HEK293T (cell line): ENCODE measurements around the gene SMTNL1.

Experiments
- CTCF ChIA-PET: fragments of 350-600 bp; formaldehyde crosslinking; extraction: SDS; loops from one replicate; lab custom pipeline; 2021; ENCODE audit warnings: antibody characterized with exemption, inconsistent platforms; lab: Yijun Ruan, JAX
- POLR2A ChIA-PET: fragments of 350-600 bp; formaldehyde crosslinking; extraction: SDS; loops from one replicate; lab custom pipeline; 2020; ENCODE audit warnings: antibody characterized with exemption, inconsistent platforms; lab: Yijun Ruan, JAX
- DNase-seq: peaks from one replicate; pipeline ENCODE4 v3.0.0; 2012; ENCODE audit warnings: mixed read lengths; ENCODE audit errors: extremely low spot score
- ARNT ChIP-seq: fragments of 450-650 bp; IDR thresholded peaks from 2 replicates; pipeline ENCODE4 v1.6.1; 2017; ENCODE audit warnings: mild to moderate bottlenecking
- BHLHE40 ChIP-seq: fragments of 450-650 bp; IDR thresholded peaks from 2 replicates; pipeline ENCODE4 v1.6.1; 2016; ENCODE audit warnings: mild to moderate bottlenecking, moderate library complexity, borderline replicate concordance
- CTBP1 ChIP-seq: fragments of 450-650 bp; IDR thresholded peaks from 2 replicates; pipeline ENCODE4 v1.6.1; 2016; ENCODE audit warnings: borderline replicate concordance
- ELF4 ChIP-seq: fragments of 450-650 bp; IDR thresholded peaks from 2 replicates; pipeline ENCODE4 v1.6.1; 2017; ENCODE audit warnings: antibody characterized with exemption
- FOXA1 ChIP-seq: fragments of 450-650 bp; IDR thresholded peaks from 2 replicates; pipeline ENCODE4 v1.6.1; 2016; ENCODE audit warnings: mild to moderate bottlenecking
- FOXK2 ChIP-seq: fragments of 450-650 bp; IDR thresholded peaks from 2 replicates; pipeline ENCODE4 v1.6.1; 2016; ENCODE audit warnings: mild to moderate bottlenecking
- FOXM1 ChIP-seq: fragments of 450-650 bp; IDR thresholded peaks from 2 replicates; pipeline ENCODE4 v1.6.1; 2017; ENCODE audit warnings: mild to moderate bottlenecking, borderline replicate concordance
- HDGF ChIP-seq: fragments of 450-650 bp; IDR thresholded peaks from 2 replicates; pipeline ENCODE4 v1.6.1; 2017; ENCODE audit warnings: antibody characterized with exemption, borderline replicate concordance
- L3MBTL2 ChIP-seq: fragments of 450-650 bp; conservative IDR thresholded peaks from 2 replicates; pipeline ENCODE4 v1.6.1; 2016; ENCODE audit warnings: mild to moderate bottlenecking
- LEF1 ChIP-seq: fragments of 450-650 bp; IDR thresholded peaks from 2 replicates; pipeline ENCODE4 v1.6.1; 2017; ENCODE audit warnings: mild to moderate bottlenecking, borderline replicate concordance
- NFRKB ChIP-seq: fragments of 450-650 bp; IDR thresholded peaks from 2 replicates; pipeline ENCODE4 v1.6.1; 2016; ENCODE audit warnings: mild to moderate bottlenecking, moderate library complexity
- SP1 ChIP-seq: fragments of 450-650 bp; IDR thresholded peaks from 2 replicates; pipeline ENCODE4 v1.6.1; 2017
- SUZ12 ChIP-seq: fragments of 450-650 bp; IDR thresholded peaks from 2 replicates; pipeline ENCODE4 v1.6.1; 2016; ENCODE audit warnings: mild to moderate bottlenecking
- TARDBP ChIP-seq: fragments of 450-650 bp; IDR thresholded peaks from 2 replicates; pipeline ENCODE4 v1.6.1; 2016
- ZNF384 ChIP-seq: fragments of 450-650 bp; IDR thresholded peaks from 2 replicates; pipeline ENCODE4 v1.6.1; 2016
- TF ChIP-seq, protein P1 (sequence below): fragments of 450-650 bp; IDR thresholded peaks from 2 replicates; pipeline ENCODE4 v1.6.1; 2016

SMTNL1 gene, protein sequence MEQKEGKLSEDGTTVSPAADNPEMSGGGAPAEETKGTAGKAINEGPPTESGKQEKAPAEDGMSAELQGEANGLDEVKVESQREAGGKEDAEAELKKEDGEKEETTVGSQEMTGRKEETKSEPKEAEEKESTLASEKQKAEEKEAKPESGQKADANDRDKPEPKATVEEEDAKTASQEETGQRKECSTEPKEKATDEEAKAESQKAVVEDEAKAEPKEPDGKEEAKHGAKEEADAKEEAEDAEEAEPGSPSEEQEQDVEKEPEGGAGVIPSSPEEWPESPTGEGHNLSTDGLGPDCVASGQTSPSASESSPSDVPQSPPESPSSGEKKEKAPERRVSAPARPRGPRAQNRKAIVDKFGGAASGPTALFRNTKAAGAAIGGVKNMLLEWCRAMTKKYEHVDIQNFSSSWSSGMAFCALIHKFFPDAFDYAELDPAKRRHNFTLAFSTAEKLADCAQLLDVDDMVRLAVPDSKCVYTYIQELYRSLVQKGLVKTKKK

GRCh38 chr11:57536947-57537619 is at the start of gene SMTNL1:
SMTNL1 (plus strand) TSS chr11:57537595; CDS start chr11:57542643, 5,048 bp downstream.
- TF ChIP-seq FOXK2 (no peak), ARNT (no peak), FOXM1 (no peak), SUZ12 (no peak), HDGF (no peak), FOXA1 (no peak), TARDBP (no peak), SP1 (no peak), L3MBTL2 (no peak), LEF1 (no peak), NFRKB (no peak), ELF4 (no peak), ZNF384 (no peak), BHLHE40 (no peak)
- TF ChIP-seq, protein P1, sequence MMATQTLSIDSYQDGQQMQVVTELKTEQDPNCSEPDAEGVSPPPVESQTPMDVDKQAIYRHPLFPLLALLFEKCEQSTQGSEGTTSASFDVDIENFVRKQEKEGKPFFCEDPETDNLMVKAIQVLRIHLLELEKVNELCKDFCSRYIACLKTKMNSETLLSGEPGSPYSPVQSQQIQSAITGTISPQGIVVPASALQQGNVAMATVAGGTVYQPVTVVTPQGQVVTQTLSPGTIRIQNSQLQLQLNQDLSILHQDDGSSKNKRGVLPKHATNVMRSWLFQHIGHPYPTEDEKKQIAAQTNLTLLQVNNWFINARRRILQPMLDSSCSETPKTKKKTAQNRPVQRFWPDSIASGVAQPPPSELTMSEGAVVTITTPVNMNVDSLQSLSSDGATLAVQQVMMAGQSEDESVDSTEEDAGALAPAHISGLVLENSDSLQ = no peak
- DNase-seq = no peak
- ChIA-PET POLR2A (no interaction called here), CTCF (no interaction called here)

DNA sequence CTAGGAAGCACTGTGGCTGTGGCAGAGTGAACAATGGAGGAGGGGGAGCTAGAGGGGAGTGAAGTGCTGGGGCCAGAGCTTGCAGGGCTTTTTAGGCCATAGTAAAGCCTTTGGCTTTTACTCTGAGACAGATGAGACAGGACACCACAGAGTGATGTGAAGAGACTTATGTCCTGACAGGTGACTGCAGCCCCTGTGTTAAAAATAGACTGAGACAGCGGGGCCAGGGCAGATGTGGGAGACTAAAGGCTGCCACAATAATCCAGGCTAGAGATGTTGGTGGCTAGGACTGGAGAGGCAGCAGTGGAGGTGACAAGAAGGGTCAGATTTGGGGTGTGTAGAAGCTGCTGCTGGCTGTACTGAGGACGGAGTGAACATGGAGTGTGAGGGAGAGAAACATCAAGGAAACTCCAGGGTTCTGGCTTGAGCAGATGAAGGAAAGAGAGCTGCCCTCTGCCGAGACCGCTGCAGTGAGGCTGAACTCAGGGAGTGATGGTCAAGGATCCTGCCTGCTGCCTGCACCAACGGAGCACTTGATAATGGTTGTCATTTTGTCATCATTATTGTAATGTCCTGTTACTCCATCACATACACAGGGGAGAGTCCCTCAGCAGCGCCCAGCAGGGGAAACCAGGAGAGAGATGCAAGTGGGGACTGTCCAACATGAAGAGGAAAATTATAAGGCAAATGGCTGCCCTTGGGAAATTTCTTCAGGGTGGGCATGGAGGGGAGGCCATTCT is 49.3 kb upstream of the SMTNL1 start:
- no peak for DNase-seq
- POLR2A ChIA-PET = no interaction called here
- TF ChIP-seq L3MBTL2 = no peak
- no peak for TF ChIP-seq NFRKB
- CTCF ChIA-PET = interaction anchor here (0.7 to 1.3 kb wide), 3 partner anchors 38 to 153 kb away, joined by 3 to 5 read pairs (median 5); no protein-coding TSS in a partner anchor

- TF ChIP-seq SUZ12 = no peak
- no peak for TF ChIP-seq FOXM1
- no peak for TF ChIP-seq FOXK2
- no peak for TF ChIP-seq ELF4
- no peak for TF ChIP-seq ZNF384
- no peak for TF ChIP-seq L3MBTL2
- TF ChIP-seq FOXA1 = no peak
- TF ChIP-seq SP1 = no peak
- TF ChIP-seq LEF1 = no peak
- no peak for TF ChIP-seq HDGF
- no peak for TF ChIP-seq ARNT
- DNase-seq = no peak
- ChIA-PET POLR2A (no interaction called here), CTCF (interaction anchor here (1.3 to 6.4 kb wide), 5 partner anchors 23 to 150 kb away, joined by 4 to 145 read pairs (median 6); partner anchors contain the start of gene SLC43A1)
These were observed 46.7 kb upstream of the SMTNL1 start for GRCh38 chr11:57490456-57491248.

DNA sequence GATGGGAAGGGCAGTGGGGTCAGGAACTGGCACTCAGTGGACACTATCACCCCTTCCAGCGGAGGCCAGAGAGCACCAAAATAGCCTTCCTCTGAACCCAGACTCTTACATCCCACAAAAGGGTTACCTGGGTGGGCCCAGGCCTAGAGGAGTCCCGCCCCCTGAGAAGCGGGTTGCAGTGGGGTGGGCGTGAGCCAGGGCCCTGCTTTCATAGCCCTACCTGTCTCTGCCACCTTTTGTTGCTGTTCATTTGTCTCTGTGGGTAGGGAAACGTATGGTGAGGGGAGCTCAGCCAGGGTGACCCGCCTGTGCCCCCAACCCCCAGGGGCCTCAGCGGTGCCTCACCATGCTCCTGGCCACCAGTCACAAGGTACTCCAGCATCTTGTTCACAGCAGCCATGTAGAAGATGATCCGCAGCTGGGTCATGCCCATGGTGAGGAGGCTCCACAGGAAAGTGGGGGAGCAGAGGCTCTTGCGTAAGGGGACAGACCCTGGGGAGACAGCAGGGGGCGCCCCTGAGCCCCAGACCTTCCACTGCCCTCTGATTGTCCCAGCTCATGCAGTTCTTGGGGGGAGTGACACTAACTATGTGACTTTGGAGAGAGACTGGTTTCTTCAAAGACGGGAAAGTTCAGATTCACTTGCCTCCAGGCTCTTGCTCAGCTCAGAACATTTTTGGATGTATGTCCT is 45.9 kb upstream of the SMTNL1 start:
- CTCF ChIA-PET = interaction anchor here (0.7 to 6.4 kb wide), 8 partner anchors 10 to 524 kb away, joined by 3 to 145 read pairs (median 4); partner anchors contain the start of gene SLC43A1
- TF ChIP-seq SP1 = no peak
- TF ChIP-seq, protein P1 = no peak
- no peak for TF ChIP-seq FOXM1
- no peak for TF ChIP-seq HDGF
- TF ChIP-seq LEF1 = no peak
- TF ChIP-seq ZNF384 = no peak
- TF ChIP-seq ARNT = no peak
- no peak for TF ChIP-seq TARDBP
- no peak for TF ChIP-seq NFRKB
- no peak for TF ChIP-seq FOXA1
- no peak for TF ChIP-seq BHLHE40
- TF ChIP-seq ELF4 = no peak
- no peak for TF ChIP-seq CTBP1
- no peak for TF ChIP-seq SUZ12
- TF ChIP-seq FOXK2 = no peak
- DNase-seq = peak; percentile 54
- POLR2A ChIA-PET = no interaction called here
